NCI-H146 treated with DMSO at 0.1 percent for 48 hours (cell line): ENCODE measurements around the gene TSHZ2.

ENCODE experiments used
- DNase-seq: peaks from one replicate; lab custom pipeline; 2025; ENCODE audit not compliant: unreplicated experiment; lab: John Stamatoyannopoulos, UW

TSHZ2 gene

GRCh38 chr20:53194306-53195290 lies 222.4 kb downstream of the TSHZ2 start:
- DNase-seq, result no peak

GRCh38 chr20:53195876-53196610 lies 223.9 kb downstream of the TSHZ2 start:
- no peak for DNase-seq

DNA sequence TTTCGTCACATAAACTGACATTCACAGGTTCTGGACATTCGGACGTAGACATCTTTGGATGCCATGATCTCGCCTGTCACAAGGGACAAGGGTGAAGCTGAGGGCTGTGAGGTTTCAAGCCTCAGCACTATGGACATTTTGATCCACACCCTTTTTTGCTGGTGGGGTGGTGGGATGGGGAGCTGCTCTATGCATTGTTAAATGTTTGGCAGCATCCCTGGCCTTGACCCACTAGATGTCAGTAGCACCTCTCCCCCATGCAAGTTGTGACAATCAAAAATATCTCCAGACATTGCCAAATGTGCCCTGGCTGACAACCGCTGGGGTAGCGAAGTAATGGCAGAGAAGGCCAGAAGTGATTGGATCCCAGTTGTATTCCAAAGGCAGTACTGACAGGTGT lies 229.4 kb downstream of the TSHZ2 start:
- no peak for DNase-seq

- no peak for DNase-seq
Observed at GRCh38 chr20:53202777-53203176, 230.6 kb downstream of the TSHZ2 start.

GRCh38 chr20:53205046-53205445 lies 232.9 kb downstream of the TSHZ2 start:
- no peak for DNase-seq

DNA sequence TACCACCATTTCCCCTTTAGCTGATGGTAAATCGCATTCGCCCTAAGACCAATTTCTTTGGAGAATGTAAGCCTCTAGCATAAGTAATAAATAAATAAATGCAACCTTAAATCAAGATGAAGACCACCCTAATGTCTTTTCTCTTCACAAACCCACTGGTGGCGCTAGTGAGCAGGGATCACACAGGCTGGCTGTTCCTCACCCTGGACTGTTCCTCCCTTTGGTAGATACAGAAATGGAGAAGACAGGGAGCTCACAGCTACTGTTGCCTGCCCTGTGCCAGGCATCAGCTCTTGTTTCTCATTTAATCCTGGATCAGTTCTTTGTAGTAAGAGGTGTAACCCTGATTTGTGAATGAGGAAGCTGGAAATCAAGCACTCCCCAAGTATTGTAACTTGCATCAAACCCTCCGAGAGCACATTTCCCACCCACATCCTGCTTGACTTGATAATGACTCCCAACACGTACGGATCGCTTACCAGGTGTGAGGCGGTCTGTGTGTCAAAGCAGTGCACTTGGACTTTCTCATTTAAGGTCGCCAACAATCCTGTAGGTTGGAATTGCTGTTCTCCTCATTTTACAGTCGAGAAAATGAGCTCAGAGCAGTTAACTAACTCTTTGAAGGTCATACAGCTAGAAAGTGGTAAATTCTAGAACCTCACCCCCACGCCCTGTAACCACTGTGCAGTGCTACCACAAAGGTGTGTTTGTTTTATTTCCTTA lies 236.1 kb downstream of the TSHZ2 start:
- no peak for DNase-seq

DNA sequence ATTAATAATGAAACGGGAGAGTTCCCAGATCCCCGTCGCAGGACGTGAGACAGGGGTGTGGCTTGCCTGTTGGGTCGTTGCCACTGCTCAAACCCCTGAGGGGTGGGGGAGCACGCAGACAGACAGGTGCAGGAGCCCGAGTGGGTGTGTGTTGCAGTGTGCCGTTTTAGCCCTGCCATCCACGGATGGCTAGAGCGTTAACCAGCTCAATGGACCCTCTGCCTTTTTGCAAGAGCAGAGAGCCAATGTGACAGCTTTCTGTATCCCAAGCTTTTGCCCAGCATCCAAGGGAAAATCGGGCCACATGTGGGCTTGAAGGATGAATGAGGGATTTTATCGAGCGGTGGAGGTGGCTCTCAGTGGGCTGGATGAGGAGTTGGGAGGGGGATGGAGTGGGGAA lies 237.9 kb downstream of the TSHZ2 start:
- DNase-seq, result no peak

GRCh38 chr20:53210931-53211330 lies 238.8 kb downstream of the TSHZ2 start:
- no peak for DNase-seq

DNA sequence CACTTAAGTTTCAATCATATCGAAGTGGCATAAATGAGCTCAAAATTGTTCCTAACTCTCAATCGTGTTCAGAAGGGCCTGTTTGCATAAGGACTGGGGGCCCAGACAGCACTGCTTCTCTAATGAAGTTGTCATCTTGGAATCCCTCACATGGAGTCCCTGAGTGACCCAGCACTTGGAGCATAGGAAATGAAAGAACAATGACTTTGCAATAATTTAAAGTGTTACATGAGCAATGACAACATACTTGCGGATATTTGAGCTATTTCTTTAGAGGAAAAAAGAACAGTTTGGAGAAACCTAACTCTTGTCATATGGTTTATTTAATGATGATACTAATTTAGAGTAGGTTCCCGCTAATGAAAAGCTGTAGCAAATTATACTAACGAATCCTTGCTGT lies 239.9 kb downstream of the TSHZ2 start:
- DNase-seq, result no peak

DNA sequence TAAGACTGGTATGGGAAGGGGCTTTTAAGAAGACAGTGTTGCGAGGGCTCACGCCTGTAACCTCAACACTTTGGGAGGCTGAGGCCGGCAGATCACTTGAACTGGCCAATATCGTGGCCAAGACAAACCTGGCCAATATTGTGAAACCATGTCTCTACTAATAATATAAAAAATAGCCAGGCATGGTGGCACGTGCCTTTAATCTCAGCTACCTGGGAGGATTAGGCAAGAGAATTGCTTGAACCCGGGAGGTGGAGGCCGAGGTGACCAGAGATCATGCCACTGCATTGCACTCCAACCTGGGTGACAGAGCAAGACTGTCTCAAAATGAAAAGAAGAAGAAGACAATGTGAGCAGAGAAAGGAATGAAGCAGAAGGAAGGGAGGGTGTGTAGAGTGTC lies 242.2 kb downstream of the TSHZ2 start:
- DNase-seq, result no peak

DNA sequence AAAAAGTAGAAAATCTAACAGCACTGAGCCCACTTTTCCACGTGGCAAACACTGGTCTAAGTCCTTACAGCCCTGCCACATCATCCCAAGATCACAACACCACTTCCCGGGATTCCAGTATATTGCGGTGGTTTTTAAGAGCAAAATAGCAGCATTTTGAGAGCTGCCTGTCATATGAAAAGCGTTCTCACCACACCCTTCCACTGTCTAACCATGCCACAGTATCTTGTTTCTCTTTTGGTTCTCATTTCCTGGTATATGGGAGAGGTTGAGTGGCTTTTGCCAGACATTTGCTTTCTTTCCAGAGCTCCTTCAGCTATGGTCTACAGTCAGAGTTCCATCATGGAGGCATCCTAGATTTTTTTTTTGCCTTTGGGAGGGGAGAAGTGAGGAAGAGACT lies 243.0 kb downstream of the TSHZ2 start:
- no peak for DNase-seq

- no peak for DNase-seq
Observed at GRCh38 chr20:53216478-53216855, 244.3 kb downstream of the TSHZ2 start.

DNA sequence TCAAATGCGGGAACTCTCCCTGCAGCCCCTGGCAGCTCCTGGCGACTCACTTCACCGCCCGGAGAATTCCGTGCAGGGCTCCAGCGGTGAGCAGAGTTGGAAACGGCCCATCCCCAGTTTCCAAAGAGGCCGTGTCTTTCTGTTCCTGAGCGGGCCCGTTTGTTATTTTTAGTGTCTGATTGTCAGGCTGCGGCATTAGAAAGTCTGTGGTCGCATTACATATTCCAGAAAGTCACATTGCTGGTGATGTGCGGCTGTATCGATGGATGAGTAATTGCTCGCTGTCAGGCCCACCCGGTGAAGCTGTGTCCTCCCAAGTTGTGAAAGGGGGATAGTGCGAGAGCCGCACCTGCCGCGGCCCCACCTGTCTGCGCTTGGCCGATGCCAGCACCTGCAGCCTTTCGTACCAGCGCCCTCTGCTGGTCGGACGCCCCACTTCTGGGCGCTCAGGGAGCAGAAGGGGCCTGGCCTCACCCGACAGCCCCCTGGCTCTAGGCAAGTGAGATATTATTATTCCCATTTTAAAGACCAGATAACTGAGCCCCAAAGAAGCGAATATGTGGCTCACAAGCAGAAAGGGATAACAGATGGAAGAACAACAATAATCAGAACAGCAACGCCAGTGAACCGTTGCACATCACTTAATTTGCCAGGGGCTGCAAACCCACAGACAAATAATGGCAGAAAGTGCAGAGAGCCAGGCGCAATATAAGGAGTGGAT lies 244.9 kb downstream of the TSHZ2 start:
- peak; percentile 34 for DNase-seq

DNA sequence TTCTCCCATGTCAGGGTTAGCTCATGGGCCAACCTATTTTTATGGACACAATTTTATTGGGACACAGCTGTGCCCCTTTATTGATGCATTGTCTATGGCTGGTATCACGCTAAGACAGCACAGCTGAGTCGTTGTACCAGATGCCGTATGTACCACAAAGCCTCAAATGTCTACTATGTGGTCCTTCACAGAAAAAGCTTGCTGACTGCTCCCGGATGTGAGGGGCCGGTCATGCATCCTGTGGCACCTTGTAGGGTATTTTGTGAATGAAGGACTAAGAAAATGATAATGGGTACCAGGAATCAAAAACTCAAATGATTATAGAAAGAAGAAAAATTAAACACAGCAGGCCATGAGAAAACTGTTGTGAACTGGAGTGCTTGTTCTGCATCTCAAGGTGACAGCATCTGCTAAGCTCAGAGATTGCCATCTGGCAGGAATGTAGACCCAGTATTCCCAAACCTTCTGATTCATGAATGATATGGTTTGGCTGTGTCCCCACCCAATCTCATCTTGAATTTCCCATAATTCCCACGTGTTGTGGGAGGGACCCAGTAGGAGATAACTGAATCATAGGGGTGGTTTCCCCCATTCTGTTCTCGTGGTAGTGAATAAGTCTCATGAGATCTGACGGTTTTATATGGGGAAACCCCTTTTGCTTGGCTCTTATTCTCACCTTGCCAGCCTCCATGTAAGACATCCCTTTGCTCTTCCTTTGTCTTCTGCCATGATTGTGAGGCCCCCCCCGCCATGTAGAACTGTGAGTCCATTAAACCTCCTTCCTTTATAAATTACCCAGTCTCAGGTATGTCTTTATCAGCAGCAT lies 248.5 kb downstream of the TSHZ2 start:
- DNase-seq, result no peak

GRCh38 chr20:53221731-53222130 lies 249.6 kb downstream of the TSHZ2 start:
- DNase-seq, result no peak

DNA sequence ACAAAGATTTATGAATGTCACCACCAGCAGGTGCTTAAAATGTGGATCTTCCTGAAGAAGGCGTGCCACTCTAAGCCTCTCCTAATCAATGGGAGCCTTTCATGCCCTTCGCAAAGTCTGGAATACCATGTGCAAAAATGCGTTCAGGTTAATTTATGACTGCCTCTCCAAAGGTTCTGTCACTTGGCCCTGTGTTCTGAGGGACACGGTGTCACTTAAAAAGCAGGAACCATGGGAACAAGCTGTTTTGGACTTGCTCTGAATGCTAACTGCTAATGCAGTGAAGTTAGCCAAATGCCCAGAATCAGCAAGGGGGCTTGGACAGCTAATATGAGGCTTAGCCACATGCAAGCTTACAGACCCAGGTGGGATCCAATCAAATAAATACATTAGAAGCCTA lies 250.3 kb downstream of the TSHZ2 start:
- DNase-seq, result no peak

DNA sequence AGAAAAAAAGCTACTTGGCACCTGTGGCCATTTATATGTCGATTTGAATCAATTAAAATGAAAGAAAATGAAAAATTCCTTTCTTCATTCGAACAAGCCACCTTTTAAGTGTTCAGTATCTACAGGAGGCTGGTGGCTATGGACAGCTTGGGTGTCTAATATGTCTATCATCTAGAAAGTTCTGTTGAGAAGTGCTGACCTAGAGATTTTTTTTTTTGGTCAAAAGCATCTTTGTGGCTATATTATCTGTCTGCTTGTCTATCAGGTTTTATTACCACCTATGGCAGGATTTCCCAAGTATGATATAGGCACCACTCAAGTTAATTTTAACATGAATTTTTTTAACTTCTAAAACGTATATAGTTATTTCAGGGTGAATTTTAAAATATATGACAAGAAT lies 250.8 kb downstream of the TSHZ2 start:
- no peak for DNase-seq

GRCh38 chr20:53223626-53224172 lies 251.5 kb downstream of the TSHZ2 start:
- no peak for DNase-seq

GRCh38 chr20:53224851-53225250 lies 252.7 kb downstream of the TSHZ2 start:
- no peak for DNase-seq

DNA sequence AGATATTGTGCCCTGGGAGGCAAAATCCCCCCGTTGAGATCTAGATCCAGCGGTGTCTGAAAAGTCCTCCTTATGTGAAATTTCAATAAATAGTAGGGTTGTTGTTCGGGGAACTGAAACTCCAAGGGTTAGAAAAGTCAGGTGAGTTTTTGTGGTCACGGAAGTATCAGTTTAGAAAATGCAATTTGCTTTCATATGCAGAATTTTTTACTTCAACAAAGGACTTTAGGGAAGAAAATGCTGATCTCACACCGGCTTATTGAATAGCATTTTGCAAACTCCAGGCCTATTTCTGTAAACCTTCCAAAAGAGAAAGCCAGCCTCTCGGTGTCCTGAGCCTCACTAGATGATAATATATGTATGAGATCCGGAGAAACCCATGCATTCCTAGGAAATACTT lies 254.7 kb downstream of the TSHZ2 start:
- DNase-seq, result no peak
